ENCODE results near the gene GDAP1L1. TPM values are rescaled to one million over a fixed set of nuclear protein-coding genes. Genes with fewer than 3 reads are reported as not detected.
A peak's percentile ranks its signal among the peaks of the same experiment; 100 is the strongest.

GDAP1L1 gene
- total RNA-seq (ENCODE audit: unreplicated experiment), result 111 TPM
- long read RNA-seq, transcript GDAP1L1-206 (6 exons, 2,855 nt), result minor isoform, 5 of 133 reads
- long read RNA-seq, transcript GDAP1L1-203 (5 exons, 880 nt), result minor isoform, 6 of 133 reads
- long read RNA-seq, transcript GDAP1L1-201 (6 exons, 2,265 nt), result major isoform, 106 of 133 reads
- long read RNA-seq, partial matches to known transcripts, result 2 of 133 reads
- long read RNA-seq, other reads (novel, unspliced or antisense), result 12 of 133 reads

- Mint-ChIP-seq H3K27me3 (ENCODE audit: unreplicated experiment) (peaks cover 1% of the 10 kb centered on the region), H3K36me3 (ENCODE audit: unreplicated experiment) (peaks cover under 1% of the 10 kb centered on the region), H3K9me3 (ENCODE audit: unreplicated experiment) (no peaks in the 10 kb centered on the region), H3K27ac (ENCODE audit: unreplicated experiment) (peak within 1 kb of the TSS; percentile 86), H3K4me1 (ENCODE audit: low read depth, unreplicated experiment) (peaks cover 2% of the 10 kb centered on the region), H3K4me3 (ENCODE audit: unreplicated experiment) (peak within 1 kb of the TSS; percentile 92)
- no peak for TF ChIP-seq CTCF (IDR thresholded peaks at IDR 0.05; ENCODE audit: partially characterized antibody, unreplicated experiment)
- peak; percentile 90 for DNase-seq
Observed at GRCh38 chr20:44247131-44247571, at the start of gene GDAP1L1. TSS of gene GDAP1L1 (plus strand) at chr20:44247308. CDS start at chr20:44247335, 27 bp downstream.

- Mint-ChIP-seq H3K27me3 (ENCODE audit: unreplicated experiment) (no peaks in the 10 kb centered on the region), H3K27ac (ENCODE audit: unreplicated experiment) (no peak overlapping the region), H3K9me3 (ENCODE audit: unreplicated experiment) (no peaks in the 10 kb centered on the region), H3K4me1 (ENCODE audit: low read depth, unreplicated experiment) (peaks cover 13% of the 10 kb centered on the region), H3K4me3 (ENCODE audit: unreplicated experiment) (no peak overlapping the region), H3K36me3 (ENCODE audit: unreplicated experiment) (no peaks in the 10 kb centered on the region)
- no peak for TF ChIP-seq CTCF (IDR thresholded peaks at IDR 0.05; ENCODE audit: partially characterized antibody, unreplicated experiment)
- no peak for DNase-seq
Observed at GRCh38 chr20:44198872-44199271, 48.2 kb upstream of the GDAP1L1 start.

- no peak for DNase-seq
- H3K27ac Mint-ChIP-seq (ENCODE audit: unreplicated experiment), result peak overlapping the region; percentile 64
- H3K4me1 Mint-ChIP-seq (ENCODE audit: low read depth, unreplicated experiment), result peaks cover 16% of the 10 kb centered on the region
- no peaks in the 10 kb centered on the region for H3K9me3 Mint-ChIP-seq (ENCODE audit: unreplicated experiment)
- H3K36me3 Mint-ChIP-seq (ENCODE audit: unreplicated experiment), result no peaks in the 10 kb centered on the region
- no peak for TF ChIP-seq CTCF (IDR thresholded peaks at IDR 0.05; ENCODE audit: partially characterized antibody, unreplicated experiment)
- H3K27me3 Mint-ChIP-seq (ENCODE audit: unreplicated experiment), result no peaks in the 10 kb centered on the region
- no peak overlapping the region for H3K4me3 Mint-ChIP-seq (ENCODE audit: unreplicated experiment)
Observed at GRCh38 chr20:44199877-44200276, 47.2 kb upstream of the GDAP1L1 start.

GRCh38 chr20:44200371-44200770 is 46.7 kb upstream of the GDAP1L1 start:
- no peak for TF ChIP-seq CTCF (IDR thresholded peaks at IDR 0.05; ENCODE audit: partially characterized antibody, unreplicated experiment)
- Mint-ChIP-seq H3K4me1 (ENCODE audit: low read depth, unreplicated experiment) (peaks cover 16% of the 10 kb centered on the region), H3K27ac (ENCODE audit: unreplicated experiment) (no peak overlapping the region), H3K36me3 (ENCODE audit: unreplicated experiment) (no peaks in the 10 kb centered on the region), H3K9me3 (ENCODE audit: unreplicated experiment) (no peaks in the 10 kb centered on the region), H3K4me3 (ENCODE audit: unreplicated experiment) (no peak overlapping the region), H3K27me3 (ENCODE audit: unreplicated experiment) (no peaks in the 10 kb centered on the region)
- no peak for DNase-seq

- no peaks in the 10 kb centered on the region for H3K36me3 Mint-ChIP-seq (ENCODE audit: unreplicated experiment)
- DNase-seq, result no peak
- no peak overlapping the region for H3K4me3 Mint-ChIP-seq (ENCODE audit: unreplicated experiment)
- no peak overlapping the region for H3K27ac Mint-ChIP-seq (ENCODE audit: unreplicated experiment)
- TF ChIP-seq CTCF (IDR thresholded peaks at IDR 0.05; ENCODE audit: partially characterized antibody, unreplicated experiment), result no peak
- H3K4me1 Mint-ChIP-seq (ENCODE audit: low read depth, unreplicated experiment), result peaks cover 18% of the 10 kb centered on the region
- H3K27me3 Mint-ChIP-seq (ENCODE audit: unreplicated experiment), result no peaks in the 10 kb centered on the region
- no peaks in the 10 kb centered on the region for H3K9me3 Mint-ChIP-seq (ENCODE audit: unreplicated experiment)
Observed at GRCh38 chr20:44200983-44201382, 46.1 kb upstream of the GDAP1L1 start.

Data from glutamatergic neuron (in vitro differentiated cells).